A673 (cell line): ENCODE results near the gene AJAP1.

Experiments
- EZH2 ChIP-seq: fragments of 200-600 bp; sonication (generic); IDR thresholded peaks from 2 replicates; pipeline ENCODE4 v1.6.1; 2017; ENCODE audit warnings: borderline replicate concordance, low read depth, mild to moderate bottlenecking, mixed read lengths, antibody characterized with exemption, low read length; ENCODE audit not compliant: poor library complexity, severe bottlenecking
- TF ChIP-seq, protein P1 (sequence below): fragments of 300-800, 200-600 bp; sonication (generic); conservative IDR thresholded peaks from 2 replicates; pipeline ENCODE4 v1.5.1; 2017; ENCODE audit warnings: low read depth, mild to moderate bottlenecking, antibody characterized with exemption, low read length, moderate library complexity, mixed read lengths

DNA sequence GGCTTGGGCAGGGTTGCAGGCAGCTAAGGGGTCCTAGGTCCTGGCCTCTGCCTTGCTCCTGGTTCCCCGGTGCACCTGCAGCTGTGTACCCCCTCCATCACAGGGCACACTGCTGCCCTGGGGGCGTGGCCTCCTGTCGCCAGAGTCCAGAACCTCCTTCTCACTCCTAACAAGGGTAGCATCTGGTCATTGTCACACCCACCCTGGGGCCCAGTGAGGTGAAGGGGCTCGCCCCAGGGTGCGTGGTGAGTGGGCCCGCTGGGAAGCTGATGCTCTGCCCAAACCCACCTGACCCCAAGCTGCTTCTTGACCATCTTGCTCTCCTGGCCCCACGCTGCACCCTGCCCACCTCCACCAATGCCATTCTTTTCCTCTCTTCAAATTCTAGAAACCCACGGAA, 44.5 kb downstream of the AJAP1 start:
- TF ChIP-seq, protein P1, sequence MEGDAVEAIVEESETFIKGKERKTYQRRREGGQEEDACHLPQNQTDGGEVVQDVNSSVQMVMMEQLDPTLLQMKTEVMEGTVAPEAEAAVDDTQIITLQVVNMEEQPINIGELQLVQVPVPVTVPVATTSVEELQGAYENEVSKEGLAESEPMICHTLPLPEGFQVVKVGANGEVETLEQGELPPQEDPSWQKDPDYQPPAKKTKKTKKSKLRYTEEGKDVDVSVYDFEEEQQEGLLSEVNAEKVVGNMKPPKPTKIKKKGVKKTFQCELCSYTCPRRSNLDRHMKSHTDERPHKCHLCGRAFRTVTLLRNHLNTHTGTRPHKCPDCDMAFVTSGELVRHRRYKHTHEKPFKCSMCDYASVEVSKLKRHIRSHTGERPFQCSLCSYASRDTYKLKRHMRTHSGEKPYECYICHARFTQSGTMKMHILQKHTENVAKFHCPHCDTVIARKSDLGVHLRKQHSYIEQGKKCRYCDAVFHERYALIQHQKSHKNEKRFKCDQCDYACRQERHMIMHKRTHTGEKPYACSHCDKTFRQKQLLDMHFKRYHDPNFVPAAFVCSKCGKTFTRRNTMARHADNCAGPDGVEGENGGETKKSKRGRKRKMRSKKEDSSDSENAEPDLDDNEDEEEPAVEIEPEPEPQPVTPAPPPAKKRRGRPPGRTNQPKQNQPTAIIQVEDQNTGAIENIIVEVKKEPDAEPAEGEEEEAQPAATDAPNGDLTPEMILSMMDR: no peak
- no peak for TF ChIP-seq EZH2
